GM19328 (cell line): ENCODE results near the gene DYRK4.
A peak's percentile ranks its signal among the peaks of the same experiment; 100 is the strongest.

Experiments
- ATAC-seq: cut with Tn5 transposase; IDR thresholded peaks from one replicate; pipeline ENCODE4 v1.9.1; 2021; ENCODE audit warnings: mild to moderate bottlenecking, moderate library complexity; ENCODE audit not compliant: unreplicated experiment

Gene DYRK4

DNA sequence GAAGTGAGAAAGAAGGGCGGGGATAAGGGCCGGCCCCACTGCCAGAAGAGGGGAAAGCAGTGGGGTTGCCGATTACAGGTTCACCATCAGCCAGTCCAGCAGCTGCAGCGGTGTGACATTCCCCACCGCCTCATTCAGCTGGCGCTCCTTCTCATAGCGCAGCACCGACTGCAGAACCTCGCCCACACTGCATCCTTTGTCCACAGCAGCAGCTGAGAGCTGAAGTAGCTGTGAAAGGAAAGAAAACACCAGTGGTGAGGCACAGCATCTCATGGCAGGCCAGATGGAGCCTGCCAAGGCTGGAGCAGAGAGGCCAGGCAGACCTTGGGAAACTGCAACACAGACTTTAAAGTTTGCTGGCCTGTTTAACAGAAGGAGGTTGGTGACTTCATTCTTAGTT lies 53.7 kb downstream of the DYRK4 start:
- no peak for ATAC-seq

GRCh38 chr12:4621511-4621910 lies 59.5 kb downstream of the DYRK4 start:
- no peak for ATAC-seq

GRCh38 chr12:4626543-4626942 lies 64.5 kb downstream of the DYRK4 start:
- no peak for ATAC-seq

DNA sequence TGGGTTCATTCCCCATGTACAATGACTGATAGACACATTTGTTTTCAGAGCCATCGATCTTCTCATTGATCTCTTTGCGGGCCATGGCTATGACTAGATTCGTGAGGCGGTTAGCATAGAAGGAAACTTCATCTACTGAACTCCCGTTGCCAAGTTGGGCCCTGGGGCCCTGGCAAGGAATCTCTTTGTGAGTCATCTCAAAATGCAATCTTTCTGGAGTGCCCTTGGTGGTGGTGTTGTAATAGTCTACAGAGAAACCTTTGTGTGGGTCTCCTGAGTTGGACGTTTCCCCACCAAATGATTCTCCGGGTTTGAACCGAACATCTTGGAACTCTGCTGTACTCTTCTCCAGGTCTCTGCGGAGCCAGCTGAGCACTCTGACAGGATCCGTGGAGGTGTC lies 66.4 kb downstream of the DYRK4 start:
- no peak for ATAC-seq

- ATAC-seq = no peak
These were observed 68.3 kb downstream of the DYRK4 start for GRCh38 chr12:4630262-4630661.

- ATAC-seq = no peak
These were observed 81.7 kb downstream of the DYRK4 start for GRCh38 chr12:4643747-4644146.

DNA sequence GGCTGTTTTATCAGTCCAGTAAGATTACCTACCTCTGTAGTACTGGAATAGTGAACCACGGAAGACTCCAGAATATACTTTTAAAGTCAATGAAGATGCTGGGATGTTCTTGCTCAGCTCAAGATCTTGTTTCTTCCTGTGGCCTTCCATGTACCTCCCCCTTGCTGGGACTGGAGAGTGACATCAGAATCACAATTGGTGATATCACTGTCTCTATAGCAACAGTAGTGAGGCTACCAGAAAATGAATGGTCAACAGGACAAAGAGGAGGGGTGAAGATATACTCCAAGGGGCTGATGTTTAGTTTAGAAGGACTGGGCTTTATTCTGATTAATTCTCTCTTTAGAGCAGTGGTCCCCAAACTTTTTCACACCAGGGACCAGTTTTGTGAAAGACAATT lies 83.0 kb downstream of the DYRK4 start:
- ATAC-seq = no peak

DNA sequence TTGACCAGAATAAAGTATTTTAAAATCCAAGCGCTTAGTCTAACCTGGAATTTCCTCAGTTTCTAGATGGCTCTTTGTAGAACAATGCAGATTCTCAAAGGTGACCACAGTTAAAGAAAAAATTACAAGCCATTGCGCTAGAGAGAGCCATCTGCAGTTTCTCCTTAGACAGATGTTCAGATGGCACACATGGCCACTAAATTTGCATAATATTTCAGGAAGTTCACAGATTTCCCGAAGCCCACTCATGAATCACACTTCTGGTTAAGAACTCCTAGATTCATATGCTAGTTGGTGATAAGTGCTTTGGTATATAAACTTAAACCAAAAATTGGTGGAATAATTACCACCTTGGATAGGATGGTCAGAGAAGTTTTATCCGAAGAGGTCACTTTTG lies 86.1 kb downstream of the DYRK4 start:
- no peak for ATAC-seq

DNA sequence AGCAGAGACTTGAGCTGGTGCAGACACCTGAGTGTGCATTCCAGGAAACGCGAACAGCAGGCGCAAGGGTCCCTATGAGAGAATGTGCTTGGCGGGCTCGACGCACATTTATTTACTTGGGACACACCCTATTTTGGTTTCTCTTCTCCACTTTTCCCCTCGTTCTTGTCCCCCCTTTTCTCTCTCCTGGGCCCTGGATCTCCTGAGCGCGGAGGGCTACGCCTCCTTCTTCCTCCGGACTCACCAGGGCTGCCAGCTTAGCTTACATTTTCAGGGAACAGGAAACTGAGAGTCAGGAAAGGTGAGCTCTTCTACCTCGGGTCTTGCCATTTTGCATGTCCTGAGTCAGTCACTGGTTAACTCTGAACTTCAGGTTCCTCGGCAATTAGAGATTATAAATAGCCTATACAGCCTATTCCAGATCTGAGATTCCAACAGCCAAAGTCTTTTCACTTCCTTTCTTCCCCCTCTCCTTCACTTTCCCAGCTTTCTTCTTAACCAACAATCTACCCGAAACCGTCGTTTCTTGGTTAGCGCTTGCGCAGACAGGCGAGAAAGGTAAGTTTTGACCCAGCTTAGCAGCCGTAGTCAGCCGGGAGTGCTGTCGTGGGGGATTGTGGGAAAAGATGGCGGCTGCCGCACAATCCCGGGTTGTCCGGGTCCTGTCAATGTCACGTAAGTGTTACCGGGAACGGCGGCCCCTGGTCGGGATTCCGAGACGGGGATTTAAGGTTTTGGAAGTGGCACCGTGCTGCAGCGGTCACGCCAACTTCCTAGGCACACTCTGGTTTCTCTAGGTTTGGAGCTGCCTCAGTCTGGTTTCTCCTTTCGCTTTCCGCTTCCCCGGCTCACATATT lies 86.7 kb downstream of the DYRK4 start, which contains the start of the genes AKAP3 and NDUFA9:
TSS of gene AKAP3 (minus strand) at position 551 of the 857 bp plus-strand sequence. CDS start 10,855 bp downstream, outside the sequence.
TSS of gene NDUFA9 (plus strand) at position 614 of the 857 bp plus-strand sequence. CDS start at position 627, 13 bp downstream.
- ATAC-seq = peak; percentile 77

GRCh38 chr12:4649358-4649661 lies 87.3 kb downstream of the DYRK4 start:
- no peak for ATAC-seq

- no peak for ATAC-seq
These were observed 91.2 kb downstream of the DYRK4 start for GRCh38 chr12:4653257-4653656.

DNA sequence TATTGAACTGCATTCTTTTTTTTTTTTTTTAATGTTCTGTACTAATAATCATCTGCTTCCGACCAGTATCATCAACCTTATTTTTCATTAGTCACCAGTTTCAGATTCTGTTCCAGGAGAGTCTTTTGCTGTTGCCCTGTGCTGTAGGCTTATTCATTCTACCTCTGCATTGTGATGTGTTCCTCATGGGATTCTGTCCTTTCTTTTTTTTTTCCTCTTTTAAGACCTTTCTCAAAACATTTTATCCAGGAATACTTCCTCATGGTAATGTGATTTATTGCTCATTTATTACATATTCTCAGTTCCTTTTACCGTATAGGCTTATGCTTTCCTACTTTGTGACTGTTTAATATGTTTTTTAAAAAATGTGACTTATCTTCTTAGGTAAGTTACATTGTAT lies 91.7 kb downstream of the DYRK4 start:
- no peak for ATAC-seq
